ENCODE data around the gene KDM4C.

GRCh38 chr9:6819112-6819511 lies 61.3 kb downstream of the KDM4C start:
- TF ChIP-seq EZH2 (IDR thresholded peaks at IDR 0.05; ENCODE audit: insufficient read depth, poor library complexity, severe bottlenecking) = no peak
- TF ChIP-seq EZH2phosphoT487 (IDR thresholded peaks at IDR 0.05; ENCODE audit: insufficient read depth, low read depth) = no peak
